KBM-7 (cell line): ENCODE data around the gene NINJ2.

Source experiments
- DNase-seq: peaks from one replicate; pipeline ENCODE4 v3.0.0-alpha.2; 2015
- in situ Hi-C: fragments of 300-500 bp; cut with MboI; formaldehyde crosslinking; loops from 2 replicates; pipeline ENCODE4 v1.14.3; 2020; ENCODE audit warnings: low sequenced_read_pairs, low pct_unique_long_range_greater_than_20kb, mixed read lengths

Gene NINJ2

GRCh38 chr12:530308-530707, 132.9 kb downstream of the NINJ2 start:
- no peak for DNase-seq
- in situ Hi-C loops: no loop called here

GRCh38 chr12:527729-528128, 135.5 kb downstream of the NINJ2 start:
- in situ Hi-C loops: no loop called here

DNA sequence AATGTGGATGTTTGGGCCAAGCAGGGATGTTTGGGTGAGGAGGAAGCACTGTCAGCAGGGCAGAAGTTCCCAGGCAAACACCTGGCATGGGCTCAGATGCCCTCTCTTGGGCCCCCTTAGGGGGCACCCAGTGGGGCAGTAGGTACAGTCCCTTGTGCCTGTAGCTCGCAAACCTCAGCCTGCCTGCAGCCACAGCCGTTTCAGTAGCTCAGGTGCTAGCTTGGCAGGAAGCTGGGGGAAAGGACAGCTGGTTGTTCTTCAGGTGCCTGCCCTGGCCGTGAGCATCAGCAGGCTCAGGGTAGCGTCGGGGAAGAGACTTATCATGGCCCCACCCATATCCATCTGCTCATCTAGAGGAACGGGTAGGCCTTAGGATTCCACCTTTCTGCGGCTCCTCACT, 136.0 kb downstream of the NINJ2 start:
- DNase-seq: no peak

More at GRCh38 chr12:527729-528128, 135.5 kb downstream of the NINJ2 start:
- DNase-seq: no peak

DNA sequence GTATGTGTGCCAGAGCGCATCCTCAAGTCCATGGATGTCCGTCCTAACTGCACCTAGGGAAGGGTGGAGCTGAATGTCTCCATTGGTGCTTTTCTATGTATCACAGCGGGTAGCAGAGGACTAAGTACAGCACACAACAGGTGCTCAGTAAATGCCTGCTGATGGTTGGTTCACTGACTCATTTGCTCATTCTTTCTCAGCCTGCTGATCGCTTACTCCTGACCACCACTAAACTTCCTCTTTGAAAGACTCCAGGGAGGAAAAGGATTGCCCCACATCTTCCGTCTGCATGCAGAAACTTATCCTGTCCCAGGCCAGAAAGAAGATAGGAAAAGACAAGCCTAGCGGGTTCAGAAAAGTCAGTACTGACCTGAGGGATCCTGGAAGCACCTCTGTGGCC, 137.2 kb downstream of the NINJ2 start:
- in situ Hi-C loops: no loop called here

More for the DNA sequence above, 136.0 kb downstream of the NINJ2 start:
- in situ Hi-C loops: no loop called here

DNA sequence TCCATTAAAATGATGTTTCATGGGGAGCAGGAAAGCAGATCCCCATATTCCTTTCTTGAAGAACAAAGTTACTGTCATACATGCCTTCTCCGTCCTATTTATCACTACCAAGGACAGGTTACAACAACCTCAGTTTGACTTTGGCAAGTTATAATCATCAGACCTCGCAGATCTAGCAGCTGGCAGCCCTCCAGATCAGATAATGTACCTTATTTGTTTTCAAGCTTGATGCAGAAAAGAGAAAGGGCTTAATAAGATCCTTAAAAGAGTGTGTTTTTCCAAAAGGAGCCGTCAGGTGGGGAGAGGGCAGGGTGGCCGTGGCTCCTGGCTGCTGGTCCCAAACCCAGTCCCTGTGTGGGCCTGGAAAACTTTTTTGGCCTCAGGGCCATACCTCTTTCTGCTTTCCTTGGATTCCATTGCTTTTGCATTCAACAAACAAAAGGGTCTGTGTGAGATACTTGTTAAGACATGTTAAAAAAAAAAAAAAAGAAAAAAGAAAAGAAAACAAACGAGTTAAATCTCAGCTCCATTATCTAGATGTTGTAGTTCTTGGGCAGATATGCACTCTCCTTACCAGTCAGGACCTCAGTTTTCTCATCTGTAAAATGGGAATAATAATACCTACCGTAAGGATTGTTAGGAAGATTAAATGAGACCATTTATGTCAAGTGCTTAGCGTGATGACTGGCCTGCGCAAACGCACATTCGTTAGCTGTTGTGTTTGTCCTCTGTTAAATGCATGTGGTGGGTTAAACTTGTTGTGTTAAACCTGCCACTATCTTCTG, 138.9 kb downstream of the NINJ2 start:
- in situ Hi-C loops: no loop called here
- no peak for DNase-seq

More for the DNA sequence above, 137.2 kb downstream of the NINJ2 start:
- peak; percentile 68 for DNase-seq

GRCh38 chr12:522692-523378, 140.4 kb downstream of the NINJ2 start:
- DNase-seq: no peak
- in situ Hi-C loops: no loop called here

DNA sequence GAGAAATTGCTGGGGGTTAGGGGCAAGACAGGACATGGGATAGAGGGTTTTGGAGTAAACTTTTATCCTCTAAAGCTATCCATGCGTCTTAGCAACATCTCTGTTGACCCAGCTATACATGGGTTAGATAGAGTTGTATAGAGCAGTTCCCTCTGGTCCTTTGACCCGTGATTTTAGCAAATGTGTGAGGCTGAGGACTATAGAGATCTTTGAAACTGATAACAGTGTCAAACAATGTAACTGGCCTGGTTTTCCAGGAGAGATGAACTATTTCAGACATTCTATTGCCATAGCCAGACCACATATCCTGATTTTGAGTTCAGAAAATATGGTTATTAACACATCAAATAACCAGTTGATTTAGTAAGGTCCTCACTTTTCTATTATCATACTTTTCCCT, 143.1 kb downstream of the NINJ2 start:
- no peak for DNase-seq
- in situ Hi-C loops: no loop called here

- in situ Hi-C loops: no loop called here
Measured at GRCh38 chr12:517538-517937, 145.7 kb downstream of the NINJ2 start.

More at GRCh38 chr12:517538-517937, 145.7 kb downstream of the NINJ2 start:
- no peak for DNase-seq
